Breast epithelium (tissue), 4 donors: ENCODE results near the gene ITPR3. TPM values are rescaled to one million over a fixed set of nuclear protein-coding genes. Genes with fewer than 3 reads are reported as not detected.

Experiments
- DNase-seq, 2 donors: peaks; one replicate each; pipeline ENCODE4 v3.0.0-alpha.2; 2019; ENCODE audit warnings: low spot score in 2 of 2
- H3K27ac ChIP-seq, 2 donors: fragments of 200-600 bp; sonication (generic) in 1 of 2; one replicate each; pipeline ENCODE4 v1.5.1; 2016 to 2019; ENCODE audit warnings: mild to moderate bottlenecking in 1 of 2
- H3K27me3 ChIP-seq, 2 donors: fragments of 200-600 bp; sonication (generic) in 1 of 2; one replicate each; pipeline versions ENCODE4 v1.5.1 to v1.6.0; 2017 to 2019; ENCODE audit warnings: control low read depth in 1 of 2, mild to moderate bottlenecking in 1 of 2
- H3K36me3 ChIP-seq: fragments of 200-600 bp; one replicate; pipeline ENCODE4 v1.5.1; 2019
- H3K4me1 ChIP-seq, 2 donors: fragments of 200-600 bp; sonication (generic); one replicate each; pipeline ENCODE4 v1.5.1; 2016 to 2019; ENCODE audit warnings: control low read depth in 1 of 2
- H3K4me3 ChIP-seq, 3 donors: fragments of 200-600 bp; sonication (generic); 1 replicate in 2 of 3; 2 replicates in 1 of 3; pipeline ENCODE4 v1.5.1; 2016 to 2019; ENCODE audit warnings: mild to moderate bottlenecking in 3 of 3, moderate library complexity in 2 of 3
- H3K9me3 ChIP-seq, 2 donors: fragments of 200-600 bp; sonication (generic) in 1 of 2; one replicate each; pipeline ENCODE4 v1.5.1; 2016 to 2019; ENCODE audit warnings: control low read depth in 1 of 2
- CTCF ChIP-seq, 3 donors: fragments of 450-650 bp; IDR thresholded peaks; one replicate each; pipeline ENCODE4 v1.5.1; 2016 to 2017; ENCODE audit warnings: antibody characterized with exemption in 3 of 3, mild to moderate bottlenecking in 3 of 3, moderate library complexity in 3 of 3
- POLR2A ChIP-seq: fragments of 450-650 bp; IDR thresholded peaks from one replicate; pipeline ENCODE4 v1.6.1; 2016; ENCODE audit warnings: antibody characterized with exemption, mild to moderate bottlenecking, moderate library complexity
- POLR2AphosphoS5 ChIP-seq, 3 donors: sonication (generic); formaldehyde crosslinking; IDR thresholded peaks; one replicate each; pipeline ENCODE4 v1.6.1; 2017; ENCODE audit warnings: antibody characterized with exemption in 3 of 3
- intact Hi-C: fragments of 100-400 bp; cut with DNase I; formaldehyde crosslinking; loops from one replicate; pipeline ENCODE4 v1.15.1; 2023; ENCODE audit warnings: low total_unique reads
- total RNA-seq, 3 donors: library from RNA; depleted of rRNA; stranded (reverse); fragments of >200 nt; gene quantifications; one replicate each; pipeline ENCODE4 v1.1.0, GENCODE V29; 2016

ITPR3 gene
- total RNA-seq, 3 donors from 2014 or later, result 18.4 to 40.0 (median 27.7) TPM

- Histone ChIP-seq H3K4me1 (no peaks in the 10 kb centered on the region), H3K36me3 (peaks cover 6% of the 10 kb centered on the region), H3K27ac (no peak overlapping the region), H3K27me3 (no peaks in the 10 kb centered on the region), H3K9me3 (no peaks in the 10 kb centered on the region), H3K4me3 (no peak overlapping the region)
- TF ChIP-seq CTCF (IDR thresholded peaks at IDR 0.05), result no peak
- TF ChIP-seq POLR2AphosphoS5 (IDR thresholded peaks at IDR 0.05), result no peak
- TF ChIP-seq POLR2A, result no peak
- no peak for DNase-seq
- intact Hi-C loops, result no loop called here
These were observed 57.9 kb downstream of the ITPR3 start for GRCh38 chr6:33678932-33679490.

DNA sequence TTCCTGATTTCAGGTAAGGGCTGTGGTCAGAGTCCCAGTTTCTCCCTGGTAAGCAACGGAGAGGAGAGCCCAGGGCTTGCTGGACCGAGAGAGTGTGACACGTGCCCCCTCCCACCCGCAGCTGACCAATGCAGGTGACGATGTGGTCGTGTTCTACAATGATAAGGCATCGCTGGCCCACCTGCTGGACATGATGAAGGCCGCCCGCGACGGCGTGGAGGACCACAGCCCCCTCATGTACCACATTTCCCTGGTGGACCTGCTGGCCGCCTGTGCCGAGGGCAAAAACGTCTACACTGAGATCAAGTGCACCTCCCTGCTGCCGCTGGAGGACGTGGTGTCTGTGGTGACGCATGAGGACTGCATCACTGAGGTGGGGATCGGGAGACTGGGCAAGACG is 58.6 kb downstream of the ITPR3 start:
- no peak overlapping the region for H3K4me3 ChIP-seq
- H3K27ac ChIP-seq, result no peak overlapping the region
- H3K27me3 ChIP-seq, result no peaks in the 10 kb centered on the region
- intact Hi-C loops, result no loop called here
- peaks cover 6% of the 10 kb centered on the region for H3K36me3 ChIP-seq
- DNase-seq, result no peak
- no peaks in the 10 kb centered on the region for H3K9me3 ChIP-seq
- H3K4me1 ChIP-seq, result no peaks in the 10 kb centered on the region
- TF ChIP-seq POLR2A (no peak), POLR2AphosphoS5 (IDR thresholded peaks at IDR 0.05) (no peak), CTCF (IDR thresholded peaks at IDR 0.05) (no peak)

GRCh38 chr6:33682341-33682740 is 61.2 kb downstream of the ITPR3 start:
- Histone ChIP-seq H3K9me3 (no peaks in the 10 kb centered on the region), H3K27me3 (no peaks in the 10 kb centered on the region), H3K27ac (no peak overlapping the region), H3K4me3 (no peak overlapping the region), H3K36me3 (peaks cover 6% of the 10 kb centered on the region), H3K4me1 (no peaks in the 10 kb centered on the region)
- no peak for DNase-seq
- intact Hi-C loops, result no loop called here
- TF ChIP-seq POLR2A (no peak), POLR2AphosphoS5 (IDR thresholded peaks at IDR 0.05) (no peak), CTCF (IDR thresholded peaks at IDR 0.05) (no peak)

GRCh38 chr6:33683051-33683571 is 62.0 kb downstream of the ITPR3 start:
- H3K27ac ChIP-seq, result no peak overlapping the region
- intact Hi-C loops, result no loop called here
- TF ChIP-seq CTCF (IDR thresholded peaks at IDR 0.05) (no peak), POLR2AphosphoS5 (IDR thresholded peaks at IDR 0.05) (no peak), POLR2A (no peak)
- no peak for DNase-seq
- no peak overlapping the region for H3K4me3 ChIP-seq
- peaks cover 11% of the 10 kb centered on the region for H3K36me3 ChIP-seq
- H3K9me3 ChIP-seq, result no peaks in the 10 kb centered on the region
- no peaks in the 10 kb centered on the region for H3K27me3 ChIP-seq
- H3K4me1 ChIP-seq, result no peaks in the 10 kb centered on the region

- H3K36me3 ChIP-seq, result peaks cover 17% of the 10 kb centered on the region
- H3K4me1 ChIP-seq, result no peaks in the 10 kb centered on the region
- no peak overlapping the region for H3K4me3 ChIP-seq
- no peaks in the 10 kb centered on the region for H3K27me3 ChIP-seq
- intact Hi-C loops, result no loop called here
- H3K9me3 ChIP-seq, result no peaks in the 10 kb centered on the region
- no peak overlapping the region for H3K27ac ChIP-seq
- DNase-seq, result no peak
- TF ChIP-seq POLR2A (no peak), CTCF (IDR thresholded peaks at IDR 0.05) (no peak), POLR2AphosphoS5 (IDR thresholded peaks at IDR 0.05) (no peak)
These were observed 62.7 kb downstream of the ITPR3 start for GRCh38 chr6:33683576-33684427.
